GM18526 (cell line): Measurements from ENCODE around the gene DOCK4.

Experiments
- POLR2A ChIP-seq: IDR thresholded peaks from 3 replicates; pipeline ENCODE4 v1.6.1; 2011; ENCODE audit not compliant: insufficient read length; ENCODE audit errors: extremely low read depth

DOCK4 gene

DNA sequence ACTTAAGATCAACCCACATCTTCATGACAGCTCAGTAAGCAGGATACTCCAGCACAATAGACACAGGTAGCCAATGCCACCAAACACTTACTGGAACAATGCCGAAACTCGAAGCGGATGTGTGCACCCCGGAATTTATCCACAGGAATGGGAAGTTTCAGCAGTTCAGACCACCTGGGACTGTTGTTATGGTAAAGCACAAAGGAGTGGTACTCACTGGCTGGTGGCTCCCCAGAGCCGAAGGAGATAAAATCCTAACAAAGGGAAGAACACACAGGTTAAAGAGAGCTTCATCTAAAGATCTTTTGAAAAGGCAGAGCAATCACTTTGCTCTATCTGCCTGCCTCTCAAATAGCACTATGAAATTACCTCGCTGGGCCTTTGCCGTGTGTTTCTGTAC is 305.9 kb downstream of the DOCK4 start:
- TF ChIP-seq POLR2A, result no peak

DNA sequence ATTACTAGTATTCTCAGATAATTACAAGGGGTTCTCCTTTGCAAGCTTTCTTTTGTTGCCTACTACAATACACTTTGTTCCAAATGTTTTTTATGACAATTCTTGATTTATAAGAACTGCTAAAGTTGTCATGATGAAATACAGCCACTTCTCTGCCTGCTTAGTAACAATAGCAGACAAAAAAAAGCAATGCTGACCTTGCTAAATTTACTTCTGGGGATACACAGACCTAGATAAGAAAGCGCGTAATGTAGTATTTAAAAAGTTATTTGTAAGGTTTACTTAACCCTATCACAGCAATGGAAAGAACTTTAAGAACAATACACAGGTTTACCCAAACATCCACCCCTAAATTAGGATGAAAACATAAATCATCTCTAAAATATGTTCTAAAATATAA is 311.1 kb downstream of the DOCK4 start:
- no peak for TF ChIP-seq POLR2A

DNA sequence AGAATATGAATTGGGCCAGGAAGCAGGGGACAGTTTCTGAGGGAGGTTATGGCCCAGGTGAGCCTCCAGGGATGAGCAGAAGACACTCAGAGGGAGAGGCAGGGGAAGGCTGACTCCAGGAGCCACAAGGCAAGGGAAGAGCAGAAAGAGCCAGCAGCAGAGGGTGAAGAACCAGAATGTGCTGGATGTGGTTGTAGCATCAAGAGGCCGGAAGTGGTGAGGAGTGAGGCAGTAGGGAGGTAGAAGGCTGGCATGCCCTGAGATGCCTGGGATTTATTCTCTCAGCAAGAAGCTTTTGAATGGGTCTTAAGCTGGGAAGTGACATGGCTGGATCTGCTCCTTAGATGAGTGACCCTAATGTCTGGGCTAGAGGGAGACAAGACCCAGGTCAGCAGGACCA is 311.7 kb downstream of the DOCK4 start:
- no peak for TF ChIP-seq POLR2A

DNA sequence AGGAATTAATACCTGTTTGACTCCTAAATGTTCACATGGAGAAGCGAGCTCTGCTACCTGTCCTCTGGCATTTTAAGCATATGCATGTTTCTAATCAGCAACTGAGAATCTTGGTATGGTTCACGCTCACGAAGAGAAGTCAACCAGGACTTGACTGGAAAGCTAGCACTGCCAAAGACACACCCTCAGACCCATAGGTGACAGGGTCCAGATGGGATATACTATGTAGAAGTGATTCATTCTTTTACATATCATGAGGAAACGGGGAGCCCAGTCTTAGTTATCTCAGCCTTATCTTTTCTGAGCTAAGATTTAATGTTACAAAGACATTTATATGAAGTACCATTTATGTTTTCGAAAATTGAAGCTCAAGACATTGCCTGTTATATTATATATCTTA is 313.0 kb downstream of the DOCK4 start:
- no peak for TF ChIP-seq POLR2A

DNA sequence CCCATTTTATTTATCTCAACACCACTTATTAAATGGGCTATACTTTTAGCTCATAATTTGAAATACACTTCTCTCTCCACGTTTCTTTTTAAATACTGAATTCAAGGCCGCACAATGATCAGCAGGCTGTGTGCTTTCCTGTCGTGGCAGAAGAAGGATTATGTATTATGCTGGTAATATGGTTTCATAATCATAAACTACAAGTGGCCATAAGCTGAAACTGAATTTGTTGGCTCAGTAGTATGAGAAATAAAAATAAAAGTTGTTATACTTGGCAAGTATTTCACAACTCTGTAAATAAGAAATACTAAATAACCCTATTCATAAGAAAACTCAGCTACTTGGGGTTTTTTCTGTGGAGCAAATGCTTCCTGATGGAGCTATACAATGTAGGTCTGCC is 313.6 kb downstream of the DOCK4 start:
- TF ChIP-seq POLR2A, result no peak

DNA sequence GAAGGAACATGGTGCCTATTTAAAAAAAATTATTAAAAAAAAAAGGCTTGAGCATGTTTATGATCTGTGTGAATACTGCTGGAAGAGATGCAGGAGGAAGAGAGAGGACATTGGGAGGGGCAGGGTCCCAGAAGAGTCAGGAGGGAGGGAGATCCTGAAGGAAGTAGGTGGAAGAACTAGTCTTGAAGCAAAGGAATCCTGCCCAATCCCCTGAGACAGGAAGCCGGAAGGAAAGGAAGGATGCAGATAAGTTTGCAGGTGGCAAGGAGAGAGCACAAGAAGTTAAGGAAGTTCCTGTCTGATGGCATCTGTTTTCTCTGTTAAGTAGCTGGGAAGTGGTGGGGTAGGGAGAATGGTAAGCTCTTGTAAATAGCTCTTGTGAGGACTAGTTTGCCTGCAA is 318.5 kb downstream of the DOCK4 start:
- no peak for TF ChIP-seq POLR2A

DNA sequence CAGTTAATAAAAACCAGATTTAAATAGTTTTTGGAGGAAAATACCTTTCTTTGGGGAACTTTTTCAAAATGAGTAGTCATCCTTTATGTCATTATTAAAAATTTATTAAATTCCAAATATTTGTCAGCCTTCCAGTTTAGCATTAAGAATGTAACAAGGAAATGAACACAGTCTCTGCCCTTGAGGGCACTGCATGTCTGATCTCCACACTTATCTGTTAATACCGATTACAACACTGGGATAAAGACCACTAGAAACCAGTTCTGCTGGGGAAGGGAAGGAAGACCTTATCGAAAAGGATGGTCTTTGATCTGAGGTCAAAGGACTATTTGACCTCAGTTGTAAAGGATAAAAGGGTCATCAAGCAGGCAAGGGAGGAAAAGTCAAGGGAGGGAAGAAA is 320.0 kb downstream of the DOCK4 start:
- no peak for TF ChIP-seq POLR2A

DNA sequence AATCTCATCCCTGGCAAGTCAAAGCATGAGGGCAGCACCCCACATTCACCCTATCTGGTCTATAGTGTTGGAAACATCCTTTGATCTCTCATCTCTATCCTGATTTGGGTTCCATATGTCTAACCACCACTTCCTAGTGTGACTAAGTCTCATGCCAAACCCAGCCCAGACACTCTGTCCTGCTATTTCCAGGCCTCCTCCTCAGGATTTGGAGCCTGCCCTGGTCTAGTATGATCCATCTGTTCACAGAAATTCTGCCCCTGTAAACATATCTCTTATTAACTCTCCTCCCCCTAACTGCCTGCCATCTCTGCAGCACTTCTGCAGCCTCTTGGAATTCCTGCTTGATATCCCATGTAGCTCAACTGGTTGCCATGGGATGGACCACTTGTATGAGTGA is 323.0 kb downstream of the DOCK4 start:
- TF ChIP-seq POLR2A, result no peak

DNA sequence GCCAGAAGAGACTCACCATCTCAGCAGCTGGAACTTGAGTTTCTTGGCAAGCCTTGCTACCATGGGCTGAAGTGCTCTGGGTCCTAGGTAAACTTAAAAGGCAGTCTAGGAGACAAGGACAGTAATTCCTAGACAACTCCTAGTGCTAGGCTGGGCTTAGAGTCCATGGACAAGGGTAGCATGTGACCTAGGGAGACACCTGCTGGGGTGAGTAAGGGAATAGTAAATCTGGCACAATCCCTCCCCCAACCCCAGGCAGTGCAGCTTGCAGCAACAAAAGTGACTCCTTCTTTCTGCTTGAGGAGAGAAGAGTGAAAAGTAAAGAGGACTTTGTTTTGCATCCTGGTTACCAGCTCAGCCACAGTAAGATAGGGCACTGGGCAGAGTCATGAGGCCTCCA is 327.4 kb downstream of the DOCK4 start:
- no peak for TF ChIP-seq POLR2A

DNA sequence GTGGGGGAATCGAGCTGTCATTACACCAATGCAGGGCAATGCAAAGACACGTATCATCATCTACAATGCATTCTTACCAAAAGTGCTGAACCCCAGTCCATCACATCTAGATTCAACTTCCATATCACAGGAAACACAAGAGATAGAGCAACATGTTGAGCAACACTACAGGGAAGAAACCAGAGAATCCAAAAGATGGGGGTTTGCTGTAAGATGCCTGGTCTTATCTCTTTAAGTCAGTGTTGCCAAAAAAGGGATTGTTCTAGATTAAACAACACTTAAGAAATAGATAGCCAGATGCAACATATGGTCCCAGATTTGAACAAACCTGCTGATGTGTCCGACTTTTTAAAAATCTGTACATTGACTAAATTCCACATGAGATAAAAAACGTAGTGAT is 328.3 kb downstream of the DOCK4 start:
- no peak for TF ChIP-seq POLR2A

DNA sequence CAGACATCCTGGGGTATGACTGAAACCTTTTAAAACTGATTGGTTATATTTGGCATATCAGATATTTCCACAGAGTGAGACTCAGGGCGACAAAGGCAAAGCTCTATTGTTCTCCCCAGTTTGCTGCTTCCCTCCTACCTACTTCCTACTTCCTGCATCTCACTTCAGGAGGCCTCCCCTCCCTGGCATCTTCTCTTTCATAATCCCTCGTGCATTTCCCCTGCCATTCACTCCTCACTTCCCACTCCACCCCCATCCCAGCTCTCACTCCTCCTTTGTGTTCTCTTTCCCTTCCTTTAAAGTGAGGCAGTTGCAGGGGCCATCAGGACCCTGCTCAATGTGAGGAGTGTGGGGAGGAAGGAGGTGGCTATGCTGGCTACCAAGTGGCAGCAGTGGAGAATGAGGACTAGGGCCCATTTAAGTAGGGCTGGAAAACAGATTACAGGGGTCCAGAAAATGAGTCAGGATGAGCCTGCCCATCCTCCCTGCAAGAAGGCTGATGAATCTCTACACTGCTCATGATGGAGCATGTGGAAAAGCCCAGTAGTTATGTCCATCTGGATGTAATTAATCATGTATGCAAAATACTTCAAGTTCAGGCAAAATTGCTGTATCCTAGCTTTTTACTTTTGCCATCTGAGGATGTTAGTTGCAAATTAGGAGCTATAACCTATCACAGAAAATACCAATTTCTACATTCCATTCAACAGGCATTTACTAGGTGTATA is 332.1 kb downstream of the DOCK4 start:
- no peak for TF ChIP-seq POLR2A

DNA sequence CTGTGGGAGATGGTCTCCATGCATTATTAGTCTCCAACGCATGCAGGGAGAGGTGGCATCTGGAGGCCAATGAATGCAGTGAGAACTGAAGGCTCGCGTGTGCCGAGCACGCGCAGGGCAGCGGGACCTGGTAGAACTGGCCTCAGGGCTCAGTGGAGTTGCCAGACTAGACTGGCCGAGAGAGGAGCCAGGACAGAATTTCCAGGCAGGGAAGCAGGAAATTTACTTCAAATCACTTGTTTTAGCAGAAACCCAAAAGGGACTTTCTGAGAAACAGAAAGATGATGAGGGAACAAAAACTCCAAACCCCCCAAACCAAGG is 332.9 kb downstream of the DOCK4 start:
- no peak for TF ChIP-seq POLR2A

DNA sequence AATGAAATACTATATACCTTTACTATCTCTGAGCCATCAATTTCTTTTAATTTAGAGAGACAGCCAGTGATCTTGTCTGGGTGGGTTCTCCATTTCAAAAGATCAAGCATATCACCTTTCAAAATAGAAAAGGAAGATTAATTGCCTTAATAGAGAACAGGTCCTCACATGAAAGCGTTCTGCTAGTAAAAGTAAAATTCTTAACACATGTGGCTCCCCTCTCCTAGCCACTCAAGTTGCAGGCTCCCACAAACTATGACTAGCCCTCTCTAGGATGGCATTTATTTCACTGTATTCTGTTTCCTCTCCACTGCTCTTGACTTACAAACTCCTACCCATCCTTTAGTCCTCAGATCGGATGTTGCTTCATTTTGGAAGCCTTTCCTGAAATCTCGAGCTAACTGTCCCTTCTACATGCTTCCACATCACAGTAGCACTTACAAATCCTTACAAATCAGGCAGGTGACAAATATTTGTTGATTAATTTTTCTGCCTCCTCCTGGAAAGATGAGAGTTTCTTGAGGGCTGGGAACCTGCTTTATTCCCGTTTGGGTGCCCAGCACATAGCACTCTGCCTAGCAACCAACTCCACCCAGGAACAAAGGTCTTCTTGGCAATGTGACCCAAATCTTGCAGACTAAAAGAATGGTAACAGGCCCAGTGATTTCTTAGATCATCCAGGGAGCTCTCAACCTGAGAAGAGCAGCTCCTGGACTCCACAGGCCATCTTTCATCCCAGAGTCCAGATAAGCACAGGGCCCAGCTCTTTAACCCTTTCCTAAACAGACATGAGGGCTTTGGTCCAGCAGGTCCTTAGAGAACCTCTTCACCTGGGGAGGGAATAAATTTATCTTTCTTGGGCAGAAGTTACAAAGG is 333.5 kb downstream of the DOCK4 start:
- no peak for TF ChIP-seq POLR2A

DNA sequence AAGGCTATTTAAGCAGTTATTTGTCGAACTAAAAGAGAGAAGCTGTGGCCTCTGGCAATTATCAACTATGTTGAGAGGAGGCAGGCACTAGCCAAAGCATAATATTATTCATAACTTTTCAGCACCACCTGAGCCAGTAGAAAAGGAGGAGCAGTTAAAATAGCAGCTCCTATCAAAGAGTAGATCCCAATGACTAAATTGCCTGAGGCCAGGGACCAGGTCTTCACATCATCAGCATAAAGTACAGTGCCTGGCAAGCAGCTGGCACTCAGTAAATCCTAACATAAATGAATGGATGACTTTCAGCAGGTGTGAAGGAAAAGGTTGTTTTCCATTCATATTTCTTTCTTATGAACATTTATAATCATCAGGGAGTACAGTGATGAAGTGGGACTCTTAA is 334.9 kb downstream of the DOCK4 start:
- TF ChIP-seq POLR2A, result no peak

DNA sequence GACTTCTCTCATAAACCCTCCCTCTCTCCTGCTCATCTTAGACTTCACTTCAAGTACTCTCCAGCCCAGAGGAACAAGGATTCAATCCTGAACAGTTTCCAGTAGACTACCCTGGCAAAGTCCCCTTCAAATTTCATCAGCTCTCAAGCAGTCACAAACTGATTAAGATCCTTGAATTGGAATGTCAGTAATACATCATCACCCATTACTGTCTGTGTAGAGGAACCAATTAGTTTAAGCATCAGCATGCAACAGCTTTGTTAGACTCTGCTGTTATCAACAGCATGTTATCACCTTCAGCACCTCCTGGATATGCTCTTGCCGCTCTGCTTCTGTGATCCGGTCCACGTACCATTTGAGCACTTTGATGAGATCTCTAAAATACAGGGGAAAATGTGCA is 336.9 kb downstream of the DOCK4 start:
- no peak for TF ChIP-seq POLR2A

DNA sequence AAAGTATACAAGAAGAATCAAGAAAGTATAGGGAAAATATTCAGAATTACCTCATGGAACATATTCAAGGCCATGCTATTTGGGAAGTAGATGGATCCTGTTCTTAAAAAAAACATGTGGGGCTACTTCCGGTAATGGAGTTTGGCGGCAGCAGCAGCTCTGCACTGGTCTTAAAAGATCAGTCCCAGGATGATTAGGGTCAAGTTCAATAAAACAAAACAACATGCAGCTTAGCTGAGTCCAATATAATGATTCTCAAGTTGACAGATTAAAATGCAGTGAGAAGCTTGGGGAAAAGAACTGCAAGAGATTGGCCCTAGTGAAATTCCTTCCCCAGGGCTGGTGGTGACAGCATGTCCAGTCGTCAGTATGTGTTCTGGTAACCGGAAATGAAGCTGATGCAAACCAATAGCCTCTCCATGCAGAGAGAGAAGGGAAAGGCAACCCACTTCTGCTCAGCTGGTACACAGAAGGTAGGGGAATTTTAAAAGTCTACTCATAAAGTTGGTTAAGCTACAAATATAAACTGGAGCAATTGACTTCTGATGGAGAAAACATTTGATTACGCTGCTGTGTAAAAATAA is 338.8 kb downstream of the DOCK4 start:
- TF ChIP-seq POLR2A, result no peak

DNA sequence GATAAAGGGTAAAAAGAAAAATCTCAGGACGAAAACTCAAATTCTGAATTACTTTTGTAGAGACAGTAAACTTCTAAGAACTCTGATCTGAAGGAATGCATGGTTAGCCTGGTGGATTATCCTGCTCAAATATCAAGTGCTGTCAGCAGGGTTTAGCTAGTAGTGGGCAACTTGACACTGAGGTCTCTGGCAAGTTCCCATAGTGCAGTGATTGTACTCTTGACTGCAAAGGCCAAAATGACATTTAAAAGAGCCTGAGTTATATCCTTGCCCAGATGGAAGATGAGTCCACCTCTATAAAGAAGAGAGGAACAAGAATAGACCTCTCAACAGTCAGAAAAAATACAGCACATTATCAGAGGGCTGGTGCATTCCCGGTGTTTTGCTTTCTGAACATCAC is 339.4 kb downstream of the DOCK4 start:
- no peak for TF ChIP-seq POLR2A

DNA sequence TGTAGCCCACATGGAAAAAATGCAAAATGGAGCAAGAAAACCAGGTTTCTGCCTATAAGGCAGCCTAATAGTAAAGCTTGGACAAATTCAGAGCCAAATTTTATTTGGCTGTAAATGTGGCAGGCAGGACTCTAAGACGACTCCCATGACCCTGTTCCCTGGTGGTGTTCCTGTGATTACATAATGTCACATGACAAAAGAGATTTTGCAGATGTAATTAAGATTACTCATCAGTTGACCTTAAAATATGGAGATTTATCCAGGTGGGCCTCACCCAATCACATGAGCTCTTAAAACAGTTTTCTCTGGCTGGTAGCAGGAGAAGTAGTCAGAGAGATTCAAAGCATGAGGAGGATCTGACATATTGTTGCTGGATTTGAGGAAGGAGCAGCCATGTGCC is 340.8 kb downstream of the DOCK4 start:
- no peak for TF ChIP-seq POLR2A
